PC-9 (cell line): ENCODE results near the gene MOGAT2. TPM values are rescaled to one million over a fixed set of nuclear protein-coding genes. Genes with fewer than 3 reads are reported as not detected.
"Not testable (repeated sequence)": the region's sequence is repeated elsewhere in the genome, so short reads cannot be mapped to it uniquely, and the experiment has no call there.

ENCODE experiments used
- BruUV-seq: library from RNA; stranded (reverse); fragments of 400-500 nt; replicated peaks from 2 replicates; lab custom pipeline; 2021; lab: Mats Ljungman, UMichigan
- CTCF ChIA-PET: fragments of 300-600 bp; sonication (Branson Sonifier 250); formaldehyde crosslinking; loops from one replicate; lab custom pipeline; 2022; ENCODE audit warnings: antibody characterized with exemption; lab: Charles Lee
- POLR2A ChIA-PET: fragments of 300-600 bp; sonication (Branson Sonifier 250); formaldehyde crosslinking; loops from one replicate; lab custom pipeline; 2022; ENCODE audit warnings: antibody characterized with exemption; ENCODE audit not compliant: unreplicated experiment; lab: Charles Lee
- DNase-seq, 2 experiments: peaks; one replicate each; pipeline versions ENCODE4 v3.0.0 to v3.0.0-alpha.2; 2015 to 2022; ENCODE audit warnings: mixed read lengths in 1 of 2
- H2AFZ ChIP-seq: fragments of 200-600 bp; sonication (generic); 2 replicates; pipeline ENCODE4 v1.8.1; 2017; ENCODE audit warnings: antibody characterized with exemption
- H3F3A ChIP-seq: fragments of 200-600 bp; sonication (generic); 2 replicates; pipeline ENCODE4 v1.8.1; 2017; ENCODE audit warnings: antibody characterized with exemption, mild to moderate bottlenecking, low read depth; ENCODE audit not compliant: insufficient read depth
- H3K27ac ChIP-seq: fragments of 200-600 bp; sonication (generic); 2 replicates; pipeline ENCODE4 v1.6.1; 2016; ENCODE audit warnings: mixed run types
- H3K27me3 ChIP-seq: fragments of 200-600 bp; sonication (generic); 2 replicates; pipeline ENCODE4 v1.6.1; 2016; ENCODE audit warnings: low read depth, mixed run types; ENCODE audit not compliant: insufficient read depth
- H3K36me3 ChIP-seq: fragments of 200-600 bp; sonication (generic); 2 replicates; pipeline ENCODE4 v1.6.1; 2016; ENCODE audit warnings: low read depth, mixed run types
- H3K4me1 ChIP-seq: fragments of 200-600 bp; sonication (generic); replicated peaks from 2 replicates; pipeline ENCODE4 v1.6.1; 2016; ENCODE audit warnings: mixed run types; ENCODE audit not compliant: insufficient read depth
- H3K4me2 ChIP-seq: fragments of 200-600 bp; sonication (generic); 2 replicates; pipeline ENCODE4 v1.6.1; 2017; ENCODE audit warnings: mixed run types
- H3K4me3 ChIP-seq: fragments of 200-600 bp; sonication (generic); 2 replicates; pipeline ENCODE4 v1.6.1; 2016; ENCODE audit warnings: mixed run types
- H3K79me2 ChIP-seq: fragments of 200-600 bp; sonication (generic); 2 replicates; pipeline ENCODE4 v1.6.1; 2017; ENCODE audit warnings: low read depth, mixed run types
- H3K9me2 ChIP-seq: fragments of 200-600 bp; sonication (generic); 2 replicates; pipeline ENCODE4 v1.8.1; 2017; ENCODE audit warnings: mild to moderate bottlenecking; ENCODE audit not compliant: insufficient read depth
- H3K9me3 ChIP-seq: fragments of 200-600 bp; sonication (generic); 2 replicates; pipeline ENCODE4 v1.8.1; 2016; ENCODE audit warnings: low read depth; ENCODE audit not compliant: insufficient read depth
- H4K20me1 ChIP-seq: fragments of 200-600 bp; sonication (generic); 2 replicates; pipeline ENCODE4 v1.8.1; 2017; ENCODE audit not compliant: insufficient read depth
- EZH2 ChIP-seq: fragments of 200-600 bp; sonication (generic); IDR thresholded peaks from 2 replicates; pipeline ENCODE4 v1.8.0; 2017; ENCODE audit warnings: antibody characterized with exemption, low read depth
- intact Hi-C: fragments of 100-400 bp; cut with micrococcal nuclease; formaldehyde crosslinking; loops from one replicate; pipeline ENCODE4 v1.10.0; 2022; ENCODE audit not compliant: unreplicated experiment
- total RNA-seq: library from RNA; stranded (reverse); gene quantifications from 2 replicates; pipeline ENCODE4 v1.2.3, GENCODE V29; 2021
- TF ChIP-seq, protein P1 (sequence below): fragments of 200-600 bp; sonication (generic); conservative IDR thresholded peaks from 2 replicates; pipeline ENCODE4 v1.6.1; 2017; ENCODE audit warnings: mixed run types, antibody characterized with exemption, mild to moderate bottlenecking, moderate library complexity

MOGAT2 gene
- total RNA-seq, 1 experiment from 2014 or later = not detected

DNA sequence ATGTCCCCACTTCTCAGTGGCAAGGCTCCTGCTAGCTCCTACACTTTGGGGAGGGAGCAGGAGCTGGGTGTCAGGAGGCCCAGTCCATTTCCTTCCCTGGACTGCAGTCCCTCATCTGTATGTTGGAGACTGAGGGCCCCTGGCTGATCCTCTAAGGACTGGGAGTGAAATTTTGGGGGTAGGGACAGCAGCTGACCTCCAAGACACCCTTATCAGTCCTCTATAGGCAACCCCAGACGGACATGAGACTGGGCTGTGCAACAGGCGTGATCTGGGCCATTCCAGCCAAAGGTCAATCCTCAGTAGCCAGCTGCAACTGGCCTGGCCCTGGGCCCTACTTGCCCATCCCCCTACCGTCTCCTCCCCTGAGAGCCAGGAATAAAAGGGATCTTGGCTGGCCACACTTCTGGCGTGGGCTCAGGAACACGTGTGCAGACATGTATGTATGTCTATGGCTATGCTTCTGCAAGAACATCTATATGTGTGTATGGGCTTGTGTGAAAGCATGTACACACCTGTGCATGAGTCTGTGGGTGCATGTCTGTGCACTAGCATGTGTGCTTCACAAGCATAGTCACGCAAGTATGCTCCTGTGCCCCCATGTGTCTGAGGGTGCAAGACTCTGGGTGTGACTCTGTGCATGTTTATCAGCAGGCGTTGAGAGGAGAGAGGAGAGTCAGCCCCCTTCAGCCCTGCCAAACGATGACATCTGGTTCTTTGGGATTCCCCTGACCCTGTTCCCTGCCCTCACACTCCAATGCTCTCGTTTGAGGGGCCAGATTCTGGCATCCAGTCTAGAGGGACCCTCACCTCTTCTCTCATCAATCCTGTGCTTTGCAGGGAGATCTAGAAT, 26.3 kb downstream of the MOGAT2 start:
- ChIA-PET POLR2A (no interaction called here), CTCF (no interaction called here)
- no peaks in the 10 kb centered on the region for H3K4me1 ChIP-seq
- BruUV-seq = no TSS peak
- H4K20me1 ChIP-seq = no peaks in the 10 kb centered on the region
- H3K4me3 ChIP-seq = no peak overlapping the region
- no peaks in the 10 kb centered on the region for H3K36me3 ChIP-seq
- H3K27me3 ChIP-seq = no peaks in the 10 kb centered on the region
- no peaks in the 10 kb centered on the region for H3K9me2 ChIP-seq
- H3K79me2 ChIP-seq = no peaks in the 10 kb centered on the region
- intact Hi-C loops = no loop called here
- no peak for TF ChIP-seq EZH2
- TF ChIP-seq, protein P1, sequence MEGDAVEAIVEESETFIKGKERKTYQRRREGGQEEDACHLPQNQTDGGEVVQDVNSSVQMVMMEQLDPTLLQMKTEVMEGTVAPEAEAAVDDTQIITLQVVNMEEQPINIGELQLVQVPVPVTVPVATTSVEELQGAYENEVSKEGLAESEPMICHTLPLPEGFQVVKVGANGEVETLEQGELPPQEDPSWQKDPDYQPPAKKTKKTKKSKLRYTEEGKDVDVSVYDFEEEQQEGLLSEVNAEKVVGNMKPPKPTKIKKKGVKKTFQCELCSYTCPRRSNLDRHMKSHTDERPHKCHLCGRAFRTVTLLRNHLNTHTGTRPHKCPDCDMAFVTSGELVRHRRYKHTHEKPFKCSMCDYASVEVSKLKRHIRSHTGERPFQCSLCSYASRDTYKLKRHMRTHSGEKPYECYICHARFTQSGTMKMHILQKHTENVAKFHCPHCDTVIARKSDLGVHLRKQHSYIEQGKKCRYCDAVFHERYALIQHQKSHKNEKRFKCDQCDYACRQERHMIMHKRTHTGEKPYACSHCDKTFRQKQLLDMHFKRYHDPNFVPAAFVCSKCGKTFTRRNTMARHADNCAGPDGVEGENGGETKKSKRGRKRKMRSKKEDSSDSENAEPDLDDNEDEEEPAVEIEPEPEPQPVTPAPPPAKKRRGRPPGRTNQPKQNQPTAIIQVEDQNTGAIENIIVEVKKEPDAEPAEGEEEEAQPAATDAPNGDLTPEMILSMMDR = no peak
- no peaks in the 10 kb centered on the region for H3K9me3 ChIP-seq
- no peak overlapping the region for H3K27ac ChIP-seq
- no peak for DNase-seq
- H2AFZ ChIP-seq = no peak overlapping the region
- H3F3A ChIP-seq = no peaks in the 10 kb centered on the region
- no peak overlapping the region for H3K4me2 ChIP-seq

DNA sequence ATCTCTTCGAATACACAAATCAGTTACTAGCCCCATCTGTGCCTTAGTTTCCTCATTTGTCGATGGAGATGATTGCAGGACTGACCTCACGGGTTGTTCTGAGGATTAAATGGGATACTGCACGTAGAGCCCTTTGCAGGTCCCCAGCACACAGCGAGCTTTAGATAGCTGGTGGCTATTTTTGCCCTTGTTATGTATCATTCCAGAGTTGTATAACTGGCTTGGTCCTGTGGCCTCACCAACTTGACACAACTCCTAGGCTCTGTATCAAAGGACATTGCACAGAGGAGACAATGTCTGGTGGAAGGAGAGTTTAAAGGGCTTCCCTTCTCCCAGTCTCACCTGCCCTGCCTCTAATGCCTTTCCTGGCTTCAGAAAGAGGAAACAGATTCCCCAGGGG, 28.2 kb downstream of the MOGAT2 start:
- intact Hi-C loops = no loop called here
- Histone ChIP-seq H3K4me1 (no peaks in the 10 kb centered on the region), H3K79me2 (no peaks in the 10 kb centered on the region), H3K4me2 (no peak overlapping the region), H3K27me3 (no peaks in the 10 kb centered on the region), H2AFZ (no peak overlapping the region), H3F3A (no peaks in the 10 kb centered on the region), H3K36me3 (no peaks in the 10 kb centered on the region), H3K4me3 (no peak overlapping the region), H3K9me2 (no peaks in the 10 kb centered on the region), H4K20me1 (no peaks in the 10 kb centered on the region), H3K27ac (no peak overlapping the region), H3K9me3 (no peaks in the 10 kb centered on the region)
- POLR2A ChIA-PET = no interaction called here
- no peak for DNase-seq
- CTCF ChIA-PET = no interaction called here
- no TSS peak for BruUV-seq
- no peak for TF ChIP-seq EZH2
- TF ChIP-seq, protein P1 = no peak

DNA sequence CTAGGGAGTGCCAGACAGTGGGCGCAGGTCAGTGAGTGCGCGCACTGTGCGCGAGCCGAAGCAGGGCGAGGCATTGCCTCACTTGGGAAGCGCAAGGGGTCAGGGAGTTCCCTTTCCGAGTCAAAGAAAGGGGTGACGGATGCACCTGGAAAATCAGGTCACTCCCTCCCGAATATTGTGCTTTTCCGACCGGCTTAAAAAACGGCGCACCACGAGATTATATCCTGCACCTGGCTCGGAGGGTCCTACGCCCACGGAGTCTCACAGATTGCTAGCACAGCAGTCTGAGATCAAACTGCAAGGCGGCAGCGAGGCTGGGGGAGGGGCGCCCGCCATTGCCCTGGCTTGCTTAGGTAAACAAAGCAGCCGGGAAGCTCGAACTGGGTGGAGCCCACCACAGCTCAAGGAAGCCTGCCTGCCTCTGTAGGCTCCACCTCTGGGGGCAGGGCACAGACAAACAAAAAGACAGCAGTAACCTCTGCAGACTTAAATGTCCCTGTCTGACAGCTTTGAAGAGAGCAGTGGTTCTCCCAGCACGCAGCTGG, 31.2 kb downstream of the MOGAT2 start:
- H3K9me3 ChIP-seq, H3K27me3 ChIP-seq, H3K79me2 ChIP-seq, BruUV-seq, H4K20me1 ChIP-seq, H3F3A ChIP-seq, H3K4me3 ChIP-seq, H3K27ac ChIP-seq, CTCF ChIA-PET, intact Hi-C loops, H3K9me2 ChIP-seq, POLR2A ChIA-PET, H3K36me3 ChIP-seq, H3K4me2 ChIP-seq, H2AFZ ChIP-seq, H3K4me1 ChIP-seq, DNase-seq: not testable (repeated sequence)

DNA sequence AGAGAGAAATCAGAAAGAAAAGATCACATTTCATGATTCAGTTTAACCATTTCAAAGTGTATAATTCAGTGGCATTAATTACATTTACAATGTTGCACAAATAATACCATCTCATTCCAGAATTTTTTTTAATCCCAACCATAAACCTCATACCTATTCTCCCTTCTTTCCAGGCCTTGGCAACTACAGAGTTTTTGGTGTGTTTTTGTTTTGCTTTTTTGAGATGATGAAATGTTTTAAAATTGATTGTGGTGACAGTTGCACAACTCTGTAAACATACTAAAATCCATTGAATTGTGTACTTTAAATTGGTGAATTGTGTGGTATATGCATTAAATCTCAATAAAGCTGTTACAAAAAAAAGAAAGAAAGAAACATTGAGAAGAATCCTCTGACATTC, 37.3 kb downstream of the MOGAT2 start:
- H2AFZ ChIP-seq, H3K27me3 ChIP-seq, H3K36me3 ChIP-seq, DNase-seq, H4K20me1 ChIP-seq, intact Hi-C loops, H3K9me2 ChIP-seq, H3K9me3 ChIP-seq, POLR2A ChIA-PET, BruUV-seq, H3K4me3 ChIP-seq, H3K4me2 ChIP-seq, CTCF ChIA-PET, H3K27ac ChIP-seq, H3K79me2 ChIP-seq: not testable (repeated sequence)
- peaks cover 16% of the 10 kb centered on the region for H3F3A ChIP-seq
- H3K4me1 ChIP-seq = peaks cover 15% of the 10 kb centered on the region
